Astrocyte (in vitro differentiated cells and primary cell): ENCODE results near the gene DNAJC18.

Experiments
- CTCF ChIP-seq: IDR thresholded peaks from 2 replicates; pipeline ENCODE4 v1.5.1; 2011; ENCODE audit warnings: low read depth, mild to moderate bottlenecking, inconsistent platforms, low read length, moderate library complexity; ENCODE audit not compliant: insufficient read depth
- EZH2 ChIP-seq: IDR thresholded peaks from 2 replicates; pipeline ENCODE4 v1.6.1; 2012; ENCODE audit warnings: mild to moderate bottlenecking, low read length, inconsistent platforms; ENCODE audit not compliant: insufficient read depth

- TF ChIP-seq CTCF: no peak
- TF ChIP-seq EZH2: no peak
Observed at GRCh38 chr5:139438707-139439012, 665 bp downstream of the DNAJC18 start.
